Kidney (tissue), 14 donors: ENCODE measurements around the gene CEACAM16. TPM values are rescaled to one million over a fixed set of nuclear protein-coding genes. Genes with fewer than 3 reads are reported as not detected.
"Not testable (repeated sequence)": the region's sequence is repeated elsewhere in the genome, so short reads cannot be mapped to it uniquely, and the experiment has no call there.

Source experiments
- DNase-seq, 5 donors: peaks; one replicate each; pipeline ENCODE4 v3.0.0-alpha.2; 2013 to 2020
- FAIRE-seq: peaks from 2 replicates; lab custom pipeline; 2012; peaks lifted over from hg19 to GRCh38; lab: Jason Lieb, UNC
- H3K27ac ChIP-seq, 2 donors: one replicate each; pipeline ENCODE4 v1.7.0; 2013; ENCODE audit warnings: low read depth in 2 of 2, low read length in 2 of 2, inconsistent platforms in 1 of 2
- H3K27me3 ChIP-seq: one replicate; pipeline ENCODE4 v1.7.1; 2013; ENCODE audit warnings: low read length, inconsistent platforms; ENCODE audit not compliant: control insufficient read depth, insufficient read depth
- H3K36me3 ChIP-seq, 3 donors: one replicate each; pipeline versions ENCODE4 v1.7.0 to v1.7.1; 2013; ENCODE audit warnings: low read length in 3 of 3, control low read depth in 1 of 3, inconsistent platforms in 1 of 3; ENCODE audit not compliant: insufficient read depth in 3 of 3, control insufficient read depth in 2 of 3
- H3K4me1 ChIP-seq, 3 donors: one replicate each; pipeline versions ENCODE4 v1.7.0 to v1.7.1; 2013; ENCODE audit warnings: low read length in 3 of 3, inconsistent platforms in 1 of 3, low read depth in 1 of 3; ENCODE audit not compliant: control insufficient read depth in 2 of 3, insufficient read depth in 2 of 3
- H3K4me3 ChIP-seq, 3 donors: one replicate each; pipeline versions ENCODE4 v1.7.0 to v1.8.1; 2013; ENCODE audit warnings: low read length in 3 of 3, control low read depth in 1 of 3, inconsistent platforms in 1 of 3
- H3K9ac ChIP-seq, 3 donors: one replicate each; pipeline versions ENCODE4 v1.7.0 to v1.7.1; 2013; ENCODE audit warnings: low read length in 3 of 3, control low read depth in 1 of 3, inconsistent platforms in 1 of 3
- H3K9me3 ChIP-seq, 3 donors: one replicate each; pipeline versions ENCODE4 v1.7.0 to v1.7.1; 2013; ENCODE audit warnings: low read length in 3 of 3, control low read depth in 1 of 3, inconsistent platforms in 1 of 3; ENCODE audit not compliant: control insufficient read depth in 2 of 3, insufficient read depth in 1 of 3
- intact Hi-C: fragments of 100-400 bp; cut with DNase I; formaldehyde crosslinking; loops from one replicate; pipeline ENCODE4 v1.11.1; 2022
- polyA plus RNA-seq: library from polyadenylated mRNA; stranded (reverse); fragments of 350-450 nt; fragmentation: Illumina TruSeq; extraction: RNeasy Lipid Tissue Mini Kit (QIAGEN cat#74804); gene quantifications from one replicate; pipeline ENCODE4 v1.2.3, GENCODE V29; 2014; ENCODE audit warnings: low read depth, low replicate concordance; ENCODE audit not compliant: insufficient read depth
- total RNA-seq: library from RNA; stranded (reverse); fragmentation: NEBNext Ultra II Directional; extraction: Animal tissue kit (Norgen Biotek cat#: 25700); gene quantifications from one replicate; pipeline ENCODE4 v1.2.1, GENCODE V29; 2021
- TF ChIP-seq, protein P1 (sequence below): IDR thresholded peaks from 3 replicates; pipeline ENCODE4 v1.5.1; 2012; ENCODE audit warnings: mild to moderate bottlenecking, moderate library complexity, borderline replicate concordance; ENCODE audit not compliant: insufficient read depth; ENCODE audit errors: extremely low read depth
- donor health status: control.
- donor health status: control.
- donor health status: control.
- donor health status: control.
- donor health status: control.
- donor health status: DM: yes; HTN: yes; CAD: no.
- donor health status: Normal renal cell carcinoma (clear cell type).

The CEACAM16 gene
- total and polyA plus RNA-seq, 2 donors from 2014 or later, result not detected

DNA sequence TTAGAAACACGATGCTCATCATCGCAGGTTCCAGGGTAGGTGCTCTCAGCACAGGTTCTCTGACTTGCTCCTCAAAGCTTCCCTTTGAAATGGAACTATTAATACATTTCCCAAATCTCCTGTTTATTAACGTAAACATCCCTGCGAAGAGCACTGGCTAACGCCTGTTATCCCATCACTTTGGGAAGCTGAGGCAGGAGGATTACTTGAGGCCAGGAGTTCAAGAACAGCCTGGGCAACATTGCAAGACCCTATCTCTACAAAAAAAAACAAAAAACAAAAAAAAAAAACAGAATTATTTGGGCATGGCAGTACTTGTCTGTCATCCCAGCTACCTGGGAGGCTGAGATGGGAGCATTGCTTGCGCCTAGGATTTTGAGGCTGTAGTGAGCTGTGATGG, 18.7 kb downstream of the CEACAM16 start:
- Histone ChIP-seq H3K4me1 (peaks cover 3 to 15% (median 14%) of the 10 kb centered on the region in 3 donors), H3K27me3 (no peaks in the 10 kb centered on the region), H3K9ac (no peak overlapping the region), H3K36me3 (no peaks in the 10 kb centered on the region), H3K27ac (no peak overlapping the region), H3K4me3 (no peak overlapping the region), H3K9me3 (no peaks in the 10 kb centered on the region)
- TF ChIP-seq, protein P1, sequence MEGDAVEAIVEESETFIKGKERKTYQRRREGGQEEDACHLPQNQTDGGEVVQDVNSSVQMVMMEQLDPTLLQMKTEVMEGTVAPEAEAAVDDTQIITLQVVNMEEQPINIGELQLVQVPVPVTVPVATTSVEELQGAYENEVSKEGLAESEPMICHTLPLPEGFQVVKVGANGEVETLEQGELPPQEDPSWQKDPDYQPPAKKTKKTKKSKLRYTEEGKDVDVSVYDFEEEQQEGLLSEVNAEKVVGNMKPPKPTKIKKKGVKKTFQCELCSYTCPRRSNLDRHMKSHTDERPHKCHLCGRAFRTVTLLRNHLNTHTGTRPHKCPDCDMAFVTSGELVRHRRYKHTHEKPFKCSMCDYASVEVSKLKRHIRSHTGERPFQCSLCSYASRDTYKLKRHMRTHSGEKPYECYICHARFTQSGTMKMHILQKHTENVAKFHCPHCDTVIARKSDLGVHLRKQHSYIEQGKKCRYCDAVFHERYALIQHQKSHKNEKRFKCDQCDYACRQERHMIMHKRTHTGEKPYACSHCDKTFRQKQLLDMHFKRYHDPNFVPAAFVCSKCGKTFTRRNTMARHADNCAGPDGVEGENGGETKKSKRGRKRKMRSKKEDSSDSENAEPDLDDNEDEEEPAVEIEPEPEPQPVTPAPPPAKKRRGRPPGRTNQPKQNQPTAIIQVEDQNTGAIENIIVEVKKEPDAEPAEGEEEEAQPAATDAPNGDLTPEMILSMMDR, result no peak
- no peak for DNase-seq
- FAIRE-seq, result no peak
- intact Hi-C loops, result no loop called here

DNA sequence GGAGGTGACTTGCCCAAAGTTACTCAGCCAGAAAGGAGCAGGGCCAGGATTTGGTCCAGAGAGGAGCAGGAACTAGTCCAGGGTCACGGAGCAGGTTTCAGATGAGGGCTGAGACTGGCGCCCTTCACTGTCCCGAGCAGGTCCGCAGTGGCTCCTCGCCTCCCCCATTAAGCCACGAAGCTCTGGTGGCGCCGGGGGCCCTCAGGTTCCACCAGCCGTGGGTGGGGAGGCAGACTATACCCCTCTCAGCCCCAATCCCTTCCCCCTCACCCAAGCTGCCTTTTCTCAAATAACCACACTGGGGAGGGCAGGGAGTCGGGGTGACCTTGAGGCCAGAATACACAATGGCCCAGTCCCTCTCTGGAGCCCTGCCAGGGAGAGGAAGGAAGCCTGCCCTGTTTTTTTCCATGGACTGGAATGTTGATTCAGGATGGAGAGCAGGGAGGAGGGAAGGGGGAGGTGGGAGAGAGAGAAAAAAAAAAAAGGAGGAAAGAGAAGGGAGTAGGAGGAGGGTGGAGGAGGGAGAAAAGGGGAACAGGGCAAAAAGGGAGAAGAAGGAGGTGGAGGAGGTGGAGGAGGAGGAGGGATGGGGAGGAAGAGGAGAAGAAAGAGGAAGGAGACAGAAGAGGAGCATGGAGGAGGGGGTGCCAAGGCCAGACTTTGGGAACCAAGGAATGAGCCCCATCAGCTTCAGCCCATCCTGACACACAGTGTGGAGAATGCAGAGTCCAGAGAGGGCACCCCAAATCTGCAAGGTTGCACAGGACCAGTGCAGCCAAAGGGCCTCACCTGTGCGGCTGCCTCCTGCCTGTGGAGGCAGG, 19.7 kb downstream of the CEACAM16 start:
- intact Hi-C loops, result no loop called here
- H3K9ac ChIP-seq, result peak overlapping the region in 2 of 3 donors; percentile 8 to 84
- peak overlapping the region; percentile 91 to 95 for H3K27ac ChIP-seq
- H3K36me3 ChIP-seq, result no peaks in the 10 kb centered on the region
- no peaks in the 10 kb centered on the region for H3K27me3 ChIP-seq
- peak overlapping the region; percentile 16 to 59 (median 33) for H3K4me3 ChIP-seq
- no peaks in the 10 kb centered on the region for H3K9me3 ChIP-seq
- peaks cover 3 to 15% (median 15%) of the 10 kb centered on the region in 3 donors for H3K4me1 ChIP-seq
- DNase-seq (peak; percentile 88 to 97 (median 92)), FAIRE-seq (peak; percentile 17)
- TF ChIP-seq, protein P1, result no peak

DNA sequence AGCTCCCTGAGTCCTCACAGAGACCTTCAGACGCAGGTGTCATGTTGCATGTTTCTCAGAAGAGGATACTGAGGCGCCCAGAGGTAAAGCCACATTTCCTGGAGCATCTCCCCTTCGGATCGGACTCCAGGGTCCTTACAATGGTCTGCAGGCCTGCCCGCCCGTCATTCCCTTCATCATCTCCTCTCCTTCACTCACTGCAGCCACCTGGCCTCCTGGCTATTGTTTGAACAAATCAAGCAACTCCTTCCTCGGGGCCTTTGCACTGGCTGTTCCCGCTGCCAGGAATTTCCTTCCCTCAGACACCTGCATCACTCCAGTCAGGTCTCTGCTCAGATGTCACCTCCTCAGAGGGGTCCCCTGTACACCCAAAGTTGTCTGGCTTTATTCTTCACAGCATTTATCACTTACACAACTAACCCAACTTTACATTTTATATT, 20.3 kb downstream of the CEACAM16 start:
- H3K27ac ChIP-seq, result peak overlapping the region; percentile 60 to 91
- intact Hi-C loops, result no loop called here
- TF ChIP-seq, protein P1, result no peak
- no peaks in the 10 kb centered on the region for H3K9me3 ChIP-seq
- peak overlapping the region in 1 of 3 donors; percentile 59 for H3K4me3 ChIP-seq
- no peak for FAIRE-seq
- DNase-seq, result no peak
- no peaks in the 10 kb centered on the region for H3K36me3 ChIP-seq
- H3K27me3 ChIP-seq, result no peaks in the 10 kb centered on the region
- H3K4me1 ChIP-seq, result peaks cover 3 to 20% (median 18%) of the 10 kb centered on the region in 3 donors
- peak overlapping the region in 1 of 3 donors; percentile 84 for H3K9ac ChIP-seq

DNA sequence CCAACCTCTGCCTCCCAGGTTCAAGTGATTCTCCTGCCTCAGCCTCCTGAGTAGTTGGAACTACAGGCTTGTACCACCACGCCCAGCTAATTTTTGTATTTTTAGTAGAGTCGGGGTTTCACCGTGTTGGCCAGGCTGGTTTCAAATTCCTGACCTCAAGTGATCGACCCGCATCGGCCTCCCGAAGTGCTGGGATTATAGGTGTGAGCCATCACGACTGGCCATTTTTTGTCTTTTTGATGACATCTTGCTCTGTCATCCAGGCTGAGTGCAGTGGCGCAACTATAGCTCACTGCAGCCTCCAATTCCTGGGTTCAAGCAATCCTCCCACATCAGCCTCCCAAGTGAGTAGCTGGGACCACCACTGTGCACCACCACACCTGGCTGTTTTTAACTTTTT, 21.4 kb downstream of the CEACAM16 start:
- H3K9me3 ChIP-seq, H3K27me3 ChIP-seq, H3K27ac ChIP-seq, DNase-seq, H3K4me3 ChIP-seq, H3K36me3 ChIP-seq, FAIRE-seq, intact Hi-C loops, H3K9ac ChIP-seq: not testable (repeated sequence)
- H3K4me1 ChIP-seq, result peaks cover 3 to 25% (median 24%) of the 10 kb centered on the region in 3 donors
